Stimulated activated CD8-positive, alpha-beta memory T cell treated with anti-CD3 and anti-CD28 coated beads, Interleukin-2, amount 100 ng/mL, for 1 hour (primary cell): ENCODE measurements around the gene ELOVL3.

Experiments used
- DNase-seq, 2 donors: peaks; one replicate each; pipeline ENCODE4 v3.0.0-alpha.2; 2020; ENCODE audit warnings: low read depth in 2 of 2

ELOVL3 gene

GRCh38 chr10:102226542-102226870 is 407 bp downstream of the ELOVL3 start:
- no peak for DNase-seq

- no peak for DNase-seq
These were observed 951 bp downstream of the ELOVL3 start for GRCh38 chr10:102227050-102227449.

- DNase-seq, result peak; percentile 72 to 80
These were observed 3.7 kb downstream of the ELOVL3 start for GRCh38 chr10:102229810-102230263.

GRCh38 chr10:102230264-102230860 is 4.3 kb downstream of the ELOVL3 start:
- DNase-seq, result no peak

GRCh38 chr10:102230861-102231356 is 4.8 kb downstream of the ELOVL3 start:
- DNase-seq, result no peak

GRCh38 chr10:102231357-102232318 is 5.5 kb downstream of the ELOVL3 start:
- DNase-seq, result peak; percentile 24 to 42

- no peak for DNase-seq
These were observed 7.9 kb downstream of the ELOVL3 start for GRCh38 chr10:102233997-102234396.

GRCh38 chr10:102234888-102235597 is 8.9 kb downstream of the ELOVL3 start:
- no peak for DNase-seq

- DNase-seq, result no peak
These were observed 9.5 kb downstream of the ELOVL3 start for GRCh38 chr10:102235598-102235920.

GRCh38 chr10:102236006-102236405 is 9.9 kb downstream of the ELOVL3 start:
- no peak for DNase-seq

GRCh38 chr10:102237711-102238252 is 11.7 kb downstream of the ELOVL3 start:
- no peak for DNase-seq

GRCh38 chr10:102240467-102241031 is 14.4 kb downstream of the ELOVL3 start:
- no peak for DNase-seq

- no peak for DNase-seq
These were observed 14.9 kb downstream of the ELOVL3 start for GRCh38 chr10:102241032-102241443.

- DNase-seq, result peak; percentile 69 to 79
These were observed 15.5 kb downstream of the ELOVL3 start, which contains the start of gene PITX3 for GRCh38 chr10:102241444-102242117. Gene PITX3 (minus strand): TSS chr10:102241512. CDS start chr10:102232080, 9,432 bp downstream.

- DNase-seq, result no peak
These were observed 16.0 kb downstream of the ELOVL3 start for GRCh38 chr10:102242118-102242485.

GRCh38 chr10:102243309-102243708 is 17.2 kb downstream of the ELOVL3 start:
- no peak for DNase-seq

- DNase-seq, result peak; percentile 70 to 75
These were observed 19.2 kb downstream of the ELOVL3 start, which contains the start of gene GBF1 for GRCh38 chr10:102245082-102245931. Gene GBF1 (plus strand): TSS chr10:102245532. CDS start chr10:102258939, 13,407 bp downstream.

GRCh38 chr10:102245932-102246251 is 19.8 kb downstream of the ELOVL3 start:
- no peak for DNase-seq

GRCh38 chr10:102246261-102246660 is 20.2 kb downstream of the ELOVL3 start:
- no peak for DNase-seq

GRCh38 chr10:102247734-102248133 is 21.6 kb downstream of the ELOVL3 start:
- no peak for DNase-seq
